CD1c-positive myeloid dendritic cell (primary cell): ENCODE results near the gene CDK5R1.
"Not testable (repeated sequence)": the region's sequence is repeated elsewhere in the genome, so short reads cannot be mapped to it uniquely, and the experiment has no call there.

Experiments
- DNase-seq: peaks from one replicate; pipeline ENCODE4 v3.0.0-alpha.2; 2016; ENCODE audit errors: extremely low spot score

CDK5R1 gene

GRCh38 chr17:32516940-32517701 is 30.3 kb downstream of the CDK5R1 start:
- DNase-seq = no peak

GRCh38 chr17:32517982-32518381 is 31.2 kb downstream of the CDK5R1 start:
- DNase-seq = no peak

GRCh38 chr17:32518646-32519227 is 31.9 kb downstream of the CDK5R1 start:
- DNase-seq = no peak

GRCh38 chr17:32519228-32520103 is 32.7 kb downstream of the CDK5R1 start:
- DNase-seq = peak; percentile 36

- peak; percentile 15 for DNase-seq
Measured at GRCh38 chr17:32520104-32520701, 33.4 kb downstream of the CDK5R1 start.

GRCh38 chr17:32520737-32521404 is 34.1 kb downstream of the CDK5R1 start:
- no peak for DNase-seq

GRCh38 chr17:32523017-32523680 is 36.4 kb downstream of the CDK5R1 start:
- DNase-seq = peak; percentile 25

- no peak for DNase-seq
Measured at GRCh38 chr17:32523827-32524552, 37.2 kb downstream of the CDK5R1 start.

GRCh38 chr17:32524553-32524880 is 37.7 kb downstream of the CDK5R1 start:
- not testable (repeated sequence) for DNase-seq

- no peak for DNase-seq
Measured at GRCh38 chr17:32525122-32525521, 38.3 kb downstream of the CDK5R1 start.

- DNase-seq = no peak
Measured at GRCh38 chr17:32527146-32527545, 40.4 kb downstream of the CDK5R1 start.

GRCh38 chr17:32528825-32529224 is 42.0 kb downstream of the CDK5R1 start:
- DNase-seq = no peak

GRCh38 chr17:32529604-32530003 is 42.8 kb downstream of the CDK5R1 start:
- no peak for DNase-seq

- DNase-seq = no peak
Measured at GRCh38 chr17:32533296-32533695, 46.5 kb downstream of the CDK5R1 start.

- no peak for DNase-seq
Measured at GRCh38 chr17:32536736-32537643, 50.2 kb downstream of the CDK5R1 start.
